ENCODE data around the gene INTS14.

DNA sequence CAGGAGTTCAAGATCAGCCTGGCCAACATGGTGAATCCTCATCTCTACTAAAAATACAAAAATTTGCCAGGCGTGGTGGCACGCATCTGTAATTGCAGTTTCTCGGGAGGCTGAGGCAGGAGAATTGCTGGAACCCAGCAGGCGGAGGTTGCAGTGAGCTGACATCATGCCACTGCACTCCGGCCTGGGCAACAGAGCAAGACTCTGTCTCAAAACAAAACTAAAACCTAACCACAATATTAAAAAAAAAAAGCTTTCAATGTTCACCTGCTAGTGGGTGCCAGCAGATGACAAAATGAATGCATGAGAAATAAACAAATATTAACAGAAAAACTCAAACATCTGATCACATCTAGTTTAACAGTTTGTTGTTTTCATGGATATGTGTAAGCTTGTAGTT, 19.8 kb upstream of the INTS14 start:
- TF ChIP-seq ASH2L (IDR thresholded peaks at IDR 0.05; ENCODE audit: low read length): no peak
- no peak for TF ChIP-seq TEAD4 (IDR thresholded peaks at IDR 0.05; ENCODE audit: low read depth, low read length)
- no peak for TF ChIP-seq HDAC6 (IDR thresholded peaks at IDR 0.05; ENCODE audit: low read depth, low read length)
- TF ChIP-seq, protein P1, sequence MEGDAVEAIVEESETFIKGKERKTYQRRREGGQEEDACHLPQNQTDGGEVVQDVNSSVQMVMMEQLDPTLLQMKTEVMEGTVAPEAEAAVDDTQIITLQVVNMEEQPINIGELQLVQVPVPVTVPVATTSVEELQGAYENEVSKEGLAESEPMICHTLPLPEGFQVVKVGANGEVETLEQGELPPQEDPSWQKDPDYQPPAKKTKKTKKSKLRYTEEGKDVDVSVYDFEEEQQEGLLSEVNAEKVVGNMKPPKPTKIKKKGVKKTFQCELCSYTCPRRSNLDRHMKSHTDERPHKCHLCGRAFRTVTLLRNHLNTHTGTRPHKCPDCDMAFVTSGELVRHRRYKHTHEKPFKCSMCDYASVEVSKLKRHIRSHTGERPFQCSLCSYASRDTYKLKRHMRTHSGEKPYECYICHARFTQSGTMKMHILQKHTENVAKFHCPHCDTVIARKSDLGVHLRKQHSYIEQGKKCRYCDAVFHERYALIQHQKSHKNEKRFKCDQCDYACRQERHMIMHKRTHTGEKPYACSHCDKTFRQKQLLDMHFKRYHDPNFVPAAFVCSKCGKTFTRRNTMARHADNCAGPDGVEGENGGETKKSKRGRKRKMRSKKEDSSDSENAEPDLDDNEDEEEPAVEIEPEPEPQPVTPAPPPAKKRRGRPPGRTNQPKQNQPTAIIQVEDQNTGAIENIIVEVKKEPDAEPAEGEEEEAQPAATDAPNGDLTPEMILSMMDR (IDR thresholded peaks at IDR 0.05; ENCODE audit: control extremely low read depth in 1 of 3, insufficient read depth in 1 of 3, low read depth in 1 of 3, low read length in 3 of 3): no peak
- no peak for TF ChIP-seq RNF2 (IDR thresholded peaks at IDR 0.05; ENCODE audit: borderline replicate concordance, low read depth, low read length, missing control alignments, poor library complexity, severe bottlenecking)
- no peak for TF ChIP-seq EP300 (IDR thresholded peaks at IDR 0.05; ENCODE audit: borderline replicate concordance in 1 of 2, low read depth in 2 of 2, low read length in 2 of 2)
- TF ChIP-seq TAF1 (IDR thresholded peaks at IDR 0.05; ENCODE audit: low read depth, low read length): no peak
- TF ChIP-seq SP1 (IDR thresholded peaks at IDR 0.05; ENCODE audit: low read depth, low read length): no peak
- no peak for TF ChIP-seq JUN (IDR thresholded peaks at IDR 0.05; ENCODE audit: low read depth, low read length)
